Breast epithelium (tissue), 4 donors: ENCODE results near the gene SFI1. TPM values are rescaled to one million over a fixed set of nuclear protein-coding genes. Genes with fewer than 3 reads are reported as not detected.
"Not testable (repeated sequence)": the region's sequence is repeated elsewhere in the genome, so short reads cannot be mapped to it uniquely, and the experiment has no call there.

ENCODE experiments used
- DNase-seq, 2 donors: peaks; one replicate each; pipeline ENCODE4 v3.0.0-alpha.2; 2019; ENCODE audit warnings: low spot score in 2 of 2
- H3K27ac ChIP-seq, 2 donors: fragments of 200-600 bp; sonication (generic) in 1 of 2; one replicate each; pipeline ENCODE4 v1.5.1; 2016 to 2019; ENCODE audit warnings: mild to moderate bottlenecking in 1 of 2
- H3K27me3 ChIP-seq, 2 donors: fragments of 200-600 bp; sonication (generic) in 1 of 2; one replicate each; pipeline versions ENCODE4 v1.5.1 to v1.6.0; 2017 to 2019; ENCODE audit warnings: control low read depth in 1 of 2, mild to moderate bottlenecking in 1 of 2
- H3K36me3 ChIP-seq: fragments of 200-600 bp; one replicate; pipeline ENCODE4 v1.5.1; 2019
- H3K4me1 ChIP-seq, 2 donors: fragments of 200-600 bp; sonication (generic); one replicate each; pipeline ENCODE4 v1.5.1; 2016 to 2019; ENCODE audit warnings: control low read depth in 1 of 2
- H3K4me3 ChIP-seq, 3 donors: fragments of 200-600 bp; sonication (generic); 1 replicate in 2 of 3; 2 replicates in 1 of 3; pipeline ENCODE4 v1.5.1; 2016 to 2019; ENCODE audit warnings: mild to moderate bottlenecking in 3 of 3, moderate library complexity in 2 of 3
- H3K9me3 ChIP-seq, 2 donors: fragments of 200-600 bp; sonication (generic) in 1 of 2; one replicate each; pipeline ENCODE4 v1.5.1; 2016 to 2019; ENCODE audit warnings: control low read depth in 1 of 2
- POLR2A ChIP-seq: fragments of 450-650 bp; IDR thresholded peaks from one replicate; pipeline ENCODE4 v1.6.1; 2016; ENCODE audit warnings: antibody characterized with exemption, mild to moderate bottlenecking, moderate library complexity
- POLR2AphosphoS5 ChIP-seq, 3 donors: sonication (generic); formaldehyde crosslinking; IDR thresholded peaks; one replicate each; pipeline ENCODE4 v1.6.1; 2017; ENCODE audit warnings: antibody characterized with exemption in 3 of 3
- intact Hi-C: fragments of 100-400 bp; cut with DNase I; formaldehyde crosslinking; loops from one replicate; pipeline ENCODE4 v1.15.1; 2023; ENCODE audit warnings: low total_unique reads
- total RNA-seq, 3 donors: library from RNA; depleted of rRNA; stranded (reverse); fragments of >200 nt; gene quantifications; one replicate each; pipeline ENCODE4 v1.1.0, GENCODE V29; 2016
- TF ChIP-seq, protein P1 (sequence below), 3 donors: fragments of 450-650 bp; IDR thresholded peaks; one replicate each; pipeline ENCODE4 v1.5.1; 2016 to 2017; ENCODE audit warnings: antibody characterized with exemption in 3 of 3, mild to moderate bottlenecking in 3 of 3, moderate library complexity in 3 of 3

Gene SFI1
- total RNA-seq, 3 donors from 2014 or later: 17.4 to 62.9 (median 42.1) TPM

DNA sequence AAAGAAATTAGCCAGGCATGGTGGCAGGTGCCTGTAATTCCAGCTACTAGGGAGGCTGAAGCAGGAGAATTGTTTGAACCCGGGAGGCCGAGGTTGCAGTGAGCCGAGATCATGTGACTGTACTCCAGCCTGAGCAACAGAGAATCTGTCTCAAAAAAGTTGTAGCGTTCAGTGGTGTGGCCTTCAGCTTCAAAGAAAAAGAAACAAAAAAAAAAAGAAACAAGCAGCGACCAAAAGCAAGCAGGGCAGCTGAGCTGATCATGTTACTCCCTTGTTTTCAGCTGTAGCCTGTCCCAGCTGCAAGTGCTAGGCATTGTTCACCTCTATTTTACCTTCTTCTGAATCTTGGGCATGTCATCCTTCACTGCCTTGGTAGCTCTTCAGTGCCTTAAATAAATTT is 37.0 kb downstream of the SFI1 start:
- Histone ChIP-seq H3K9me3 (no peaks in the 10 kb centered on the region), H3K27ac (peak overlapping the region in 1 of 2 donors; percentile 15), H3K4me1 (no peaks in the 10 kb centered on the region), H3K27me3 (no peaks in the 10 kb centered on the region), H3K36me3 (no peaks in the 10 kb centered on the region), H3K4me3 (no peak overlapping the region)
- intact Hi-C loops: no loop called here
- no peak for DNase-seq
- no peak for TF ChIP-seq POLR2A
- TF ChIP-seq, protein P1, sequence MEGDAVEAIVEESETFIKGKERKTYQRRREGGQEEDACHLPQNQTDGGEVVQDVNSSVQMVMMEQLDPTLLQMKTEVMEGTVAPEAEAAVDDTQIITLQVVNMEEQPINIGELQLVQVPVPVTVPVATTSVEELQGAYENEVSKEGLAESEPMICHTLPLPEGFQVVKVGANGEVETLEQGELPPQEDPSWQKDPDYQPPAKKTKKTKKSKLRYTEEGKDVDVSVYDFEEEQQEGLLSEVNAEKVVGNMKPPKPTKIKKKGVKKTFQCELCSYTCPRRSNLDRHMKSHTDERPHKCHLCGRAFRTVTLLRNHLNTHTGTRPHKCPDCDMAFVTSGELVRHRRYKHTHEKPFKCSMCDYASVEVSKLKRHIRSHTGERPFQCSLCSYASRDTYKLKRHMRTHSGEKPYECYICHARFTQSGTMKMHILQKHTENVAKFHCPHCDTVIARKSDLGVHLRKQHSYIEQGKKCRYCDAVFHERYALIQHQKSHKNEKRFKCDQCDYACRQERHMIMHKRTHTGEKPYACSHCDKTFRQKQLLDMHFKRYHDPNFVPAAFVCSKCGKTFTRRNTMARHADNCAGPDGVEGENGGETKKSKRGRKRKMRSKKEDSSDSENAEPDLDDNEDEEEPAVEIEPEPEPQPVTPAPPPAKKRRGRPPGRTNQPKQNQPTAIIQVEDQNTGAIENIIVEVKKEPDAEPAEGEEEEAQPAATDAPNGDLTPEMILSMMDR (IDR thresholded peaks at IDR 0.05): no peak
- TF ChIP-seq POLR2AphosphoS5 (IDR thresholded peaks at IDR 0.05): no peak

DNA sequence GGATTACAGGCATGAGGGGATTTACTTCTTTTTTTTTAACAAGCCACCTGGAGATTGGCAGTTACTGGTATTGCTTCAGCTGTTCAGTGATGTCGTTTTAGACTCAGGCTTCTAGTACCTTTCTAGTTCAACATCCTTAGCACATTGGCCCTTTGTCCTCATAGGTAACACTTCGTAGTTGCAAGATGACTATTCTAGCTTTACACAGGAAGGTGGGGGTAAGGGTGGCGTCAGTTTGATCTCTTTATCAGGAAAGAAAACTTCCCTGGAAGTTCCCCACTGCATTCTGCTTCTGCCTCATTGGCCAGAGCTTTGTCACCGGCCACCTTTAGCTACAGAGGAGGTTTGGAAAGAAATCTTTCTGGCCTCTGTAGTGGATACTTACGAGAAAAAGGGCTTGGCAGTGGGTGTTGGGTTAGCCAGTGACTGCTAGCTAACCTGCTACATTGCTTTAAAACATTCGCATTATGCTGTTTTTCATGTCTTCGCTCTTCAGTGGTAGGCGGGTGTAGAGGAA is 40.7 kb downstream of the SFI1 start:
- no peaks in the 10 kb centered on the region for H3K4me1 ChIP-seq
- no peaks in the 10 kb centered on the region for H3K36me3 ChIP-seq
- no peaks in the 10 kb centered on the region for H3K9me3 ChIP-seq
- no peak for DNase-seq
- H3K27me3 ChIP-seq: no peaks in the 10 kb centered on the region
- H3K4me3 ChIP-seq: no peak overlapping the region
- TF ChIP-seq POLR2AphosphoS5 (IDR thresholded peaks at IDR 0.05) (no peak), POLR2A (no peak)
- TF ChIP-seq, protein P1 (IDR thresholded peaks at IDR 0.05): no peak
- intact Hi-C loops: no loop called here
- no peak overlapping the region for H3K27ac ChIP-seq

DNA sequence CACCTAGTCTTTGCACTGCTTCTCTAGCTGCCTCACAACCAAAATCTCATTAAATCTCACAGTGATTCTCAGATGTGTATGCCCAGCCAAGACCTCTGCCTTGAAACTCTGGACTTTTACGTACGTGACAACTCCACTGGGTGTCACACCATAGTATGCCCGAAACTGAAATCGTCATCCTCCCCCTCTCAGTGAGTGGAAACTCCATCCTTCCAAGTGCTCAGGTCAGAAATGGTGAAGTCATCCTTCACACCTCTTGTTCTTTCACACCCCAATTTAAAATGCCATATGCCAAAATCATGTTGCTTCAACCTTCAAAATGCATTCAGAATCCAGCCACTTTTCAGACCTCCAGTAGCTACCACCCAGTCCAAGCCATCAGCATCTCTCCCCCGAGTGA is 42.5 kb downstream of the SFI1 start:
- no peaks in the 10 kb centered on the region for H3K9me3 ChIP-seq
- H3K4me3 ChIP-seq: no peak overlapping the region
- no peak for TF ChIP-seq POLR2A
- TF ChIP-seq, protein P1 (IDR thresholded peaks at IDR 0.05): no peak
- TF ChIP-seq POLR2AphosphoS5 (IDR thresholded peaks at IDR 0.05): no peak
- intact Hi-C loops: no loop called here
- no peaks in the 10 kb centered on the region for H3K36me3 ChIP-seq
- no peaks in the 10 kb centered on the region for H3K27me3 ChIP-seq
- no peaks in the 10 kb centered on the region for H3K4me1 ChIP-seq
- H3K27ac ChIP-seq: no peak overlapping the region
- no peak for DNase-seq

DNA sequence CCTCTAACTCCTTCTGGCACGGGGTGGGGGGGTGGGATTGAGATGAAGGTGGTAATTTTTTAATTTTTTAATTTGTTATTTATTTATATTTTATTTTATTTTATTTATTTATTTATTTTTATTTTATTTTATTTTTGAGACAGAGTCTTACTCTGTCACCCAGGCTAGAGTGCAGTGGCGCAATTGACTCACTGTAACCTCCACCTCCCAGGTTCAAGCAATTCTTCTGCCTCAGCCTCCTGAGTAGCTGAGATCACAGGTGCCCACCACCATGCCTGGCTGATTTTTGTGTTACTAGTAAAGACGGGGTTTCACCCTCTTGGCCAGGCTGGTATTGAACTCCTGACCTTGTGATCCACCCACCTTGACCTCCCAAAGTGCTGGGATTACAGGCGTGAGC is 43.8 kb downstream of the SFI1 start:
- H3K36me3 ChIP-seq, H3K27ac ChIP-seq, DNase-seq, H3K27me3 ChIP-seq, intact Hi-C loops, H3K4me1 ChIP-seq, H3K4me3 ChIP-seq, H3K9me3 ChIP-seq: not testable (repeated sequence)

DNA sequence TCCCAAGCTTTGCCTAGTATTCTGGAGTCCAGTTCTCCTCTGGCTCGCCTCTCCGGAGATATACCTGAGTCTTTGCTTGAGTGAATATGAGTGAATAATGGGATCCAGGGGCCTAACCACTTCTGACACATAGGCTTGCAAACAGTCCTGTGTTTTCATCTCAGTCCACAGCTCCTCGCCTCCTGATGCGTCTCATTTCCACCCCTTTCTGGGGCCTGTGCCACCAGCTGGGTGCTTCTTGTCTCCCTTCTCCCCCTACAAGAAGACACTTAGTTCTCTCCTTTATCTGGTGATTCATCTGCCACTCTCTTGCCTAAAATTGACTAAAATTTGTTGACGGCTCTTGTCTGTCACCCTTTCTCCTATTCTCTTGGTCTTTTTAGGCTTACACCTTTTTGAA is 44.6 kb downstream of the SFI1 start:
- H3K4me1 ChIP-seq: no peaks in the 10 kb centered on the region
- TF ChIP-seq, protein P1 (IDR thresholded peaks at IDR 0.05): no peak
- TF ChIP-seq POLR2A (no peak), POLR2AphosphoS5 (IDR thresholded peaks at IDR 0.05) (no peak)
- no peaks in the 10 kb centered on the region for H3K36me3 ChIP-seq
- DNase-seq: no peak
- no peaks in the 10 kb centered on the region for H3K27me3 ChIP-seq
- no peak overlapping the region for H3K4me3 ChIP-seq
- H3K9me3 ChIP-seq: no peaks in the 10 kb centered on the region
- intact Hi-C loops: no loop called here
- H3K27ac ChIP-seq: no peak overlapping the region
